GM10266 (cell line): ENCODE measurements around the gene SEC31A.

Source experiments
- DNase-seq: peaks from one replicate; pipeline ENCODE4 v3.0.0; 2012; ENCODE audit errors: extremely low spot score
- TF ChIP-seq, protein P1 (sequence below): IDR thresholded peaks from 2 replicates; pipeline ENCODE4 v1.5.1; 2012; ENCODE audit warnings: mild to moderate bottlenecking, low read depth; ENCODE audit not compliant: control insufficient read depth, insufficient read depth; ENCODE audit errors: missing control alignments

Gene SEC31A

DNA sequence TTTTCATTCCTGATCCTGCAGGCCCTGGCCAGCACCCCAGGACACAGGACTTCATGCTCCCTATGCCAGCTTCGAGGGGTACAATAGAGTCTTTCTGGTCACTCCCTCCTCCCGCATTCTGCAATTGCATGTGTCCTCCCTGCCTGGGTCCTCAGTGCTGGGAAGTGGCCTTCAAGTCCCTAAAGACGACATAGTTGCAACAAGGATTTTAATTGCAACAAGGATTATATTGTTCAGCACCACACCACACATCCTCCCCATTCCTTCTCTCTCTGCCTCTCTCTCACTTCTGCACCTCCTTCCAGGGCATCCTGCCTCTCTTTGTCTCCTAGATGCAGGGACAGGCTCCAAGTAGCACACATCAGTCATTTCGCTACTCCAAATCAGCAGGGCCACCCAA lies 117.9 kb downstream of the SEC31A start:
- DNase-seq: no peak

DNA sequence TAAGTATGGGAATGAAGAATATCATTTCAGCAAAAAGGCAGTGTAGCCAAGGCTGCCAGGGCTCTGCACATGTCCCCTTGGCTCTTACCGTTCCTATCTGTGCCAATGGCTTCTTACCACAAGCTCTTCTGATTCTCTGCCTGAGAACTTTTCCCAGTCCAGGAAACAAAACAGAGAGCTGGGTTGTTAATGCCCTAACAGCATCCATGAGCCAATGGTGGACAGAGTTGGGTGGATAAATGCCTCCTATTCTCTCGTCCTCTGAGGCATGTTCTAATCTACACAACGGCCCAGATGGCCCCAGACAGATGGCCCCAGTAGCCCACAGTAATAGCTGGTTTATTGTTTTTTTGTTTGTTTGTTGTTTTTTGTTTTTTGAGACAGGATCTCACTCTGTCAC lies 120.3 kb downstream of the SEC31A start:
- DNase-seq: no peak
- TF ChIP-seq, protein P1, sequence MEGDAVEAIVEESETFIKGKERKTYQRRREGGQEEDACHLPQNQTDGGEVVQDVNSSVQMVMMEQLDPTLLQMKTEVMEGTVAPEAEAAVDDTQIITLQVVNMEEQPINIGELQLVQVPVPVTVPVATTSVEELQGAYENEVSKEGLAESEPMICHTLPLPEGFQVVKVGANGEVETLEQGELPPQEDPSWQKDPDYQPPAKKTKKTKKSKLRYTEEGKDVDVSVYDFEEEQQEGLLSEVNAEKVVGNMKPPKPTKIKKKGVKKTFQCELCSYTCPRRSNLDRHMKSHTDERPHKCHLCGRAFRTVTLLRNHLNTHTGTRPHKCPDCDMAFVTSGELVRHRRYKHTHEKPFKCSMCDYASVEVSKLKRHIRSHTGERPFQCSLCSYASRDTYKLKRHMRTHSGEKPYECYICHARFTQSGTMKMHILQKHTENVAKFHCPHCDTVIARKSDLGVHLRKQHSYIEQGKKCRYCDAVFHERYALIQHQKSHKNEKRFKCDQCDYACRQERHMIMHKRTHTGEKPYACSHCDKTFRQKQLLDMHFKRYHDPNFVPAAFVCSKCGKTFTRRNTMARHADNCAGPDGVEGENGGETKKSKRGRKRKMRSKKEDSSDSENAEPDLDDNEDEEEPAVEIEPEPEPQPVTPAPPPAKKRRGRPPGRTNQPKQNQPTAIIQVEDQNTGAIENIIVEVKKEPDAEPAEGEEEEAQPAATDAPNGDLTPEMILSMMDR: no peak

More for the DNA sequence above, 117.9 kb downstream of the SEC31A start:
- TF ChIP-seq, protein P1: no peak
